DND-41 (cell line): ENCODE results near the gene TRPM3.
"Not testable (repeated sequence)": the region's sequence is repeated elsewhere in the genome, so short reads cannot be mapped to it uniquely, and the experiment has no call there.

Source experiments
- ATAC-seq: fragments of 200-7000 bp; cut with Tn5 transposase; 3 replicates; pipeline ENCODE4 v1.9.1; 2021; ENCODE audit warnings: low read depth; ENCODE audit not compliant: insufficient read depth
- DNase-seq: peaks from one replicate; pipeline ENCODE4 v3.0.0-alpha.2; 2020
- H2AFZ ChIP-seq: 2 replicates; pipeline ENCODE4 v1.6.0; 2012; ENCODE audit warnings: low read depth, low read length
- H3K27ac ChIP-seq: 2 replicates; pipeline ENCODE4 v1.5.1; 2012; ENCODE audit warnings: low read length, inconsistent platforms
- H3K27me3 ChIP-seq: fragments of 200-600 bp; sonication (generic); 2 replicates; pipeline ENCODE4 v1.6.0; 2012; ENCODE audit warnings: low read length, mild to moderate bottlenecking, inconsistent platforms; ENCODE audit not compliant: insufficient read depth, poor library complexity
- H3K36me3 ChIP-seq: 2 replicates; pipeline ENCODE4 v1.5.1; 2012; ENCODE audit warnings: low read length, inconsistent platforms; ENCODE audit not compliant: insufficient read depth
- H3K4me1 ChIP-seq: 2 replicates; pipeline ENCODE4 v1.5.1; 2012; ENCODE audit warnings: mild to moderate bottlenecking, low read length; ENCODE audit not compliant: insufficient read depth
- H3K4me2 ChIP-seq: 2 replicates; pipeline ENCODE4 v1.6.0; 2012; ENCODE audit warnings: mild to moderate bottlenecking, moderate library complexity, low read length, inconsistent platforms; ENCODE audit not compliant: insufficient read depth
- H3K4me3 ChIP-seq, 2 experiments: fragments of 200-600 bp in 1 of 2; shearing (Covaris generic) in 1 of 2; 2 replicates each; pipeline ENCODE4 v1.5.1; 2012 to 2016; ENCODE audit warnings: inconsistent platforms in 2 of 2, low read length in 2 of 2, mild to moderate bottlenecking in 2 of 2, low read depth in 1 of 2, moderate library complexity in 1 of 2
- H3K79me2 ChIP-seq: 2 replicates; pipeline ENCODE4 v1.6.0; 2012; ENCODE audit warnings: low read length, inconsistent platforms; ENCODE audit not compliant: insufficient read depth
- H3K9ac ChIP-seq: 2 replicates; pipeline ENCODE4 v1.6.0; 2012; ENCODE audit warnings: low read depth, mild to moderate bottlenecking, inconsistent platforms, low read length, moderate library complexity
- H3K9me3 ChIP-seq: 2 replicates; pipeline ENCODE4 v1.5.1; 2012; ENCODE audit warnings: low read length, moderate library complexity, mild to moderate bottlenecking, inconsistent platforms; ENCODE audit not compliant: insufficient read depth, severe bottlenecking
- H4K20me1 ChIP-seq: 2 replicates; pipeline ENCODE4 v1.6.0; 2012; ENCODE audit warnings: low read length; ENCODE audit not compliant: insufficient read depth
- EZH2 ChIP-seq: IDR thresholded peaks from 3 replicates; pipeline ENCODE4 v1.6.1; 2012; ENCODE audit warnings: borderline replicate concordance, low read depth, mild to moderate bottlenecking, moderate library complexity, low read length, inconsistent platforms; ENCODE audit not compliant: severe bottlenecking
- TF ChIP-seq, protein P1 (sequence below): IDR thresholded peaks from 2 replicates; pipeline ENCODE4 v1.5.1; 2012; ENCODE audit warnings: borderline replicate concordance, low read length, moderate library complexity, mild to moderate bottlenecking; ENCODE audit not compliant: poor library complexity, severe bottlenecking; ENCODE audit errors: extremely low read depth

TRPM3 gene

DNA sequence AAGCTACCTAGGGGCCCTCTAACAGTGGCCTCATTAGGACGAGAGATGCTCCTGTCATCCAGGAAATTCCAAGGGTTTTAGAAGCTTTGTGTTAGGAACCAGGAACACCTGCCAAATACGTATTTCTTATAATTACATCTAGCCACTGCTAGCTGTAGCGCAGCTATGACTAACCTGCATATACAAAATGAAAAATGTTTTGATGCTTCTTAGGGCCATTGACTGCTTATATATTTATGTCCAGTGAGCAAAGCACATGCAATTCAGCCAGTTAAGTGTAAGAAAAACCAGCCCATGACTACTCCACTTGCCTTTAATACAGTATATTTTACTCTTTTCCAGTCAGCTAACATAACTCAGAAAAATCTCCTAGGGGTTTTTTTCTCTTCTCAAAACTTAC, 143.3 kb downstream of the TRPM3 start:
- no peak overlapping the region for H3K4me2 ChIP-seq
- H2AFZ ChIP-seq = no peak overlapping the region
- no peak overlapping the region for H3K4me3 ChIP-seq
- H3K79me2 ChIP-seq = no peaks in the 10 kb centered on the region
- DNase-seq (no peak), ATAC-seq (no peak)
- TF ChIP-seq, protein P1, sequence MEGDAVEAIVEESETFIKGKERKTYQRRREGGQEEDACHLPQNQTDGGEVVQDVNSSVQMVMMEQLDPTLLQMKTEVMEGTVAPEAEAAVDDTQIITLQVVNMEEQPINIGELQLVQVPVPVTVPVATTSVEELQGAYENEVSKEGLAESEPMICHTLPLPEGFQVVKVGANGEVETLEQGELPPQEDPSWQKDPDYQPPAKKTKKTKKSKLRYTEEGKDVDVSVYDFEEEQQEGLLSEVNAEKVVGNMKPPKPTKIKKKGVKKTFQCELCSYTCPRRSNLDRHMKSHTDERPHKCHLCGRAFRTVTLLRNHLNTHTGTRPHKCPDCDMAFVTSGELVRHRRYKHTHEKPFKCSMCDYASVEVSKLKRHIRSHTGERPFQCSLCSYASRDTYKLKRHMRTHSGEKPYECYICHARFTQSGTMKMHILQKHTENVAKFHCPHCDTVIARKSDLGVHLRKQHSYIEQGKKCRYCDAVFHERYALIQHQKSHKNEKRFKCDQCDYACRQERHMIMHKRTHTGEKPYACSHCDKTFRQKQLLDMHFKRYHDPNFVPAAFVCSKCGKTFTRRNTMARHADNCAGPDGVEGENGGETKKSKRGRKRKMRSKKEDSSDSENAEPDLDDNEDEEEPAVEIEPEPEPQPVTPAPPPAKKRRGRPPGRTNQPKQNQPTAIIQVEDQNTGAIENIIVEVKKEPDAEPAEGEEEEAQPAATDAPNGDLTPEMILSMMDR = no peak
- no peak for TF ChIP-seq EZH2
- no peak overlapping the region for H3K9ac ChIP-seq
- no peaks in the 10 kb centered on the region for H3K4me1 ChIP-seq
- no peaks in the 10 kb centered on the region for H4K20me1 ChIP-seq
- no peaks in the 10 kb centered on the region for H3K27me3 ChIP-seq
- no peaks in the 10 kb centered on the region for H3K9me3 ChIP-seq
- H3K27ac ChIP-seq = no peak overlapping the region
- no peaks in the 10 kb centered on the region for H3K36me3 ChIP-seq

DNA sequence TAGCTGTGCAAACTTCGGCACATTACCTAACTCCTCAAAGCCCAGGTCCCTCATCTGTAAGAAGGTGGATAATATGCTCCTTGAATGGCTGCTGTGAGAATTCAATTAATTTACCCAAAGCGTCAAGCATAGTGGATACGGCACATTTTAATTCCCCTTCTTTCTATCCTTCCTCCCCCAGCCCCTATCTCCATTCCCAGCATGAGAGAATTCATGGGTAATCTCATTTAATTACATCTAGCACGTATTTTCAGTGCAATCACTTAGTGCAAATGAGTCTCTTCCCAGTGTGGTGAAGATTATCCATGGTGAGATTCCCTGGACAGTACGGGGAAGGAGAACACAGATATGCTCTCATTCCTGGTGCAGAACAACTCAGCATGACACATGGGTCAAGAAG, 145.6 kb downstream of the TRPM3 start:
- ATAC-seq = no peak
- no peaks in the 10 kb centered on the region for H3K79me2 ChIP-seq
- no peaks in the 10 kb centered on the region for H3K36me3 ChIP-seq
- H3K4me1 ChIP-seq = no peaks in the 10 kb centered on the region
- H3K9me3 ChIP-seq = no peaks in the 10 kb centered on the region
- TF ChIP-seq, protein P1 = no peak
- TF ChIP-seq EZH2 = no peak
- H3K4me3 ChIP-seq = no peak overlapping the region
- H3K27me3 ChIP-seq = no peaks in the 10 kb centered on the region
- no peaks in the 10 kb centered on the region for H4K20me1 ChIP-seq
- no peak overlapping the region for H3K4me2 ChIP-seq
- no peak overlapping the region for H3K27ac ChIP-seq
- no peak overlapping the region for H3K9ac ChIP-seq
- no peak overlapping the region for H2AFZ ChIP-seq
- no peak for DNase-seq

DNA sequence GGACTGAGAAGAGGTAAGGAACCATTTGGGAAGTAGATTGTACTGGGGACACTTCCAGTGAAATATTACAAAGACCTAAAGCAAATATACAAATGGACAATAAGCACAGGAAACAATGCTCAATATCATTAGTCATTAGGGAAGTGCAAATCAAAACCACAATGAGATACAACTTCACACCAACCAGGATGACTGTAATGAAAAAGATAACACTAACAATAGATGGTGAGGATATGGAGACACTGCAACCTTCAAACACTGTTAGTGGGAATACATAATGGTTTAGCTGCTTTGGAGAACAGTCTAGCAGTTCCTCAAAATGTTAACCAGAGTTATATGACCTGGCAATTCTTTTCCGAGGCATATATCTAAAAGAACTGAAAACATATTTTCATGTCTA, 149.7 kb downstream of the TRPM3 start:
- no peak overlapping the region for H3K4me2 ChIP-seq
- H3K4me3 ChIP-seq = no peak overlapping the region
- no peaks in the 10 kb centered on the region for H3K79me2 ChIP-seq
- H3K9me3 ChIP-seq = no peaks in the 10 kb centered on the region
- no peaks in the 10 kb centered on the region for H4K20me1 ChIP-seq
- TF ChIP-seq, protein P1 = no peak
- no peak for TF ChIP-seq EZH2
- DNase-seq (no peak), ATAC-seq (no peak)
- H3K36me3 ChIP-seq = no peaks in the 10 kb centered on the region
- H3K27me3 ChIP-seq = no peaks in the 10 kb centered on the region
- no peak overlapping the region for H3K9ac ChIP-seq
- H3K4me1 ChIP-seq = no peaks in the 10 kb centered on the region
- H3K27ac ChIP-seq = no peak overlapping the region
- no peak overlapping the region for H2AFZ ChIP-seq

DNA sequence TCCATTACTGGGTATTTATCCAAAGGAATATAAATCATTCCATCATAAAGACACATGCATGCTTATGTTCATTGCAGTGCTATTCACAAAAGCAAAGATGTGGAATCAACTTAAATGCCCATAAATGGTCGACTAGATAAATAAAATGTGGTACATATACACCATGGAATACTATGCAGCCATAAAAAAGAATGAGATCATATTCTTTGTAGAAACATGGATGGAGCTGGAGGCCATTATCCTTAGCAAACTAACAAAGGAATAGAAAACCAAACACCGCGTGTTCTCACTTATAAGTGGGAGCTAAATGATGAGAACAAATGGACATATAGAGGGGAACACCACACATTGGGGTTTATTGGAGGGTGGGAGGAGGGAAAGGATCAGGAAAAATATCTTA, 155.0 kb downstream of the TRPM3 start:
- H3K9me3 ChIP-seq, ATAC-seq, H2AFZ ChIP-seq, H3K27me3 ChIP-seq, H3K4me2 ChIP-seq, H3K4me1 ChIP-seq, H4K20me1 ChIP-seq, H3K4me3 ChIP-seq, H3K36me3 ChIP-seq, H3K79me2 ChIP-seq, DNase-seq, H3K27ac ChIP-seq, H3K9ac ChIP-seq: not testable (repeated sequence)
